CD4-positive, alpha-beta T cell (primary cell): ENCODE measurements around the gene TTC36. TPM values are rescaled to one million over a fixed set of nuclear protein-coding genes. Genes with fewer than 3 reads are reported as not detected.

Experiments used
- ATAC-seq: fragments of 200-7000 bp; cut with Tn5 transposase; one replicate; pipeline ENCODE4 v1.10.0; 2022; ENCODE audit warnings: mild to moderate bottlenecking; ENCODE audit not compliant: poor library complexity
- CTCF ChIA-PET: fragments of 350-600 bp; sonication (Branson Sonifier 250); formaldehyde crosslinking; loops from one replicate; lab custom pipeline; 2021; ENCODE audit warnings: antibody characterized with exemption, inconsistent platforms; lab: Charles Lee
- POLR2A ChIA-PET: fragments of 350-600 bp; sonication (Branson Sonifier 250); formaldehyde crosslinking; loops from one replicate; lab custom pipeline; 2021; ENCODE audit warnings: antibody characterized with exemption, inconsistent platforms; lab: Charles Lee
- DNase-seq, 14 experiments: peaks; one replicate each; pipeline ENCODE4 v3.0.0-alpha.2; 2013 to 2020; ENCODE audit warnings: mixed read lengths in 2 of 14
- H3K27ac ChIP-seq, 2 donors: one replicate each; pipeline versions ENCODE4 v1.5.1 to v1.7.0; 2013; ENCODE audit warnings: low read length in 2 of 2, low read depth in 1 of 2, mild to moderate bottlenecking in 1 of 2
- H3K27me3 ChIP-seq, 2 experiments: 1 replicate in 1 of 2; 2 replicates in 1 of 2; pipeline versions ENCODE4 v1.6.1 to v1.7.0; 2013; ENCODE audit warnings: low read length in 2 of 2, control low read depth in 1 of 2, mild to moderate bottlenecking in 1 of 2, moderate library complexity in 1 of 2; ENCODE audit not compliant: insufficient read depth in 2 of 2, control insufficient read depth in 1 of 2
- H3K36me3 ChIP-seq: one replicate; pipeline ENCODE4 v1.6.1; 2013; ENCODE audit warnings: low read length, control low read depth; ENCODE audit not compliant: insufficient read depth
- H3K4me1 ChIP-seq: one replicate; pipeline ENCODE4 v1.6.1; 2013; ENCODE audit warnings: low read length, control low read depth; ENCODE audit not compliant: insufficient read depth
- H3K4me3 ChIP-seq: one replicate; pipeline ENCODE4 v1.5.1; 2013; ENCODE audit warnings: mild to moderate bottlenecking, low read length, moderate library complexity
- H3K9me3 ChIP-seq, 2 experiments: 1 replicate in 1 of 2; 2 replicates in 1 of 2; pipeline versions ENCODE4 v1.6.1 to v1.7.0; 2013; ENCODE audit warnings: low read length in 2 of 2, mild to moderate bottlenecking in 2 of 2, control low read depth in 1 of 2, moderate library complexity in 1 of 2; ENCODE audit not compliant: control insufficient read depth in 1 of 2, insufficient read depth in 1 of 2
- H3K27ac Mint-ChIP-seq: one replicate; pipeline ENCODE4 v1.8.0; 2020; ENCODE audit warnings: mixed read lengths
- H3K27me3 Mint-ChIP-seq: one replicate; pipeline ENCODE4 v1.8.0; 2021; ENCODE audit warnings: mixed read lengths
- H3K36me3 Mint-ChIP-seq: one replicate; pipeline ENCODE4 v1.8.0; 2021; ENCODE audit warnings: low read depth, mixed read lengths
- H3K4me1 Mint-ChIP-seq: one replicate; pipeline ENCODE4 v1.8.0; 2021; ENCODE audit warnings: low read depth, mixed read lengths
- H3K4me3 Mint-ChIP-seq: one replicate; pipeline ENCODE4 v1.8.0; 2020; ENCODE audit warnings: mild to moderate bottlenecking, mixed read lengths
- H3K9me3 Mint-ChIP-seq: one replicate; pipeline ENCODE4 v1.8.0; 2020; ENCODE audit warnings: mixed read lengths
- intact Hi-C, 2 experiments: fragments of 100-400 bp; cut with DNase I in 1 of 2; cut with micrococcal nuclease in 1 of 2; formaldehyde crosslinking; loops; one replicate each; pipeline versions ENCODE4 v1.15.1 to v1.9.0; 2023 to 2025; cut with DNase I, micrococcal nuclease
- total RNA-seq, 174 experiments: library from RNA in 2 of 174; stranded (reverse) in 2 of 174; gene quantifications; one replicate each; pipeline ENCODE4 v1.2.3 and lab custom pipeline; 2021 to 2026
- TF ChIP-seq, protein P1 (sequence below): fragments of 200-600 bp; IDR thresholded peaks from one replicate; pipeline ENCODE4 v1.8.0; 2022; ENCODE audit warnings: antibody characterized with exemption, mild to moderate bottlenecking

TTC36 gene
- total RNA-seq, 2 experiments from 2014 or later = 0.30 to 0.56 TPM

- Mint-ChIP-seq H3K36me3 (peaks cover 78% of the 10 kb centered on the region), H3K27me3 (no peaks in the 10 kb centered on the region)
Observed at GRCh38 chr11:118488480-118489109, 38.7 kb upstream of the TTC36 start.

DNA sequence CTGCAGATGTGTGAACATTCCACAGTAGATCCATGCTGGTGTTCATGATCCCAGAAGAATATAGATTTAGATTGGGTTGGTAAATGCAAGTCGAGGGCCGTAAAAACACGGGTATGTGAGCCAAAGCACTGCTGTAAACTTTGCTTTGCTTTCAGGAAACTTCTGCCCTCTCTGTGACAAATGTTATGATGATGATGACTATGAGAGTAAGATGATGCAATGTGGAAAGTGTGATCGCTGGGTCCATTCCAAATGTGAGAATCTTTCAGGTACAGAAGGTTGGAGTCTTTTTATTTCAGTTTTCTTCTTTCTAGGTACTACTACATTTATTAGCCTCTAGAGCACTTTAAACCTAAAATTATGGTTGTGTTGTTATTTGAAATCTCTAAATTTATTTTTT, 36.2 kb upstream of the TTC36 start:
- Mint-ChIP-seq H3K27me3 (no peaks in the 10 kb centered on the region), H3K4me3 (no peak overlapping the region), H3K4me1 (peaks cover 5% of the 10 kb centered on the region), H3K36me3 (peaks cover 75% of the 10 kb centered on the region), H3K9me3 (no peaks in the 10 kb centered on the region), H3K27ac (no peak overlapping the region)
- Histone ChIP-seq H3K9me3 (no peaks in the 10 kb centered on the region), H3K4me3 (no peak overlapping the region), H3K36me3 (peaks cover 80% of the 10 kb centered on the region), H3K4me1 (peaks cover 2% of the 10 kb centered on the region), H3K27ac (no peak overlapping the region), H3K27me3 (no peaks in the 10 kb centered on the region)
- CTCF ChIA-PET = interaction anchor here (1.5 to 3.2 kb wide), 2 partner anchors 56 to 91 kb away, joined by 4 to 30 read pairs; partner anchors contain the start of gene ATP5MG
- TF ChIP-seq, protein P1, sequence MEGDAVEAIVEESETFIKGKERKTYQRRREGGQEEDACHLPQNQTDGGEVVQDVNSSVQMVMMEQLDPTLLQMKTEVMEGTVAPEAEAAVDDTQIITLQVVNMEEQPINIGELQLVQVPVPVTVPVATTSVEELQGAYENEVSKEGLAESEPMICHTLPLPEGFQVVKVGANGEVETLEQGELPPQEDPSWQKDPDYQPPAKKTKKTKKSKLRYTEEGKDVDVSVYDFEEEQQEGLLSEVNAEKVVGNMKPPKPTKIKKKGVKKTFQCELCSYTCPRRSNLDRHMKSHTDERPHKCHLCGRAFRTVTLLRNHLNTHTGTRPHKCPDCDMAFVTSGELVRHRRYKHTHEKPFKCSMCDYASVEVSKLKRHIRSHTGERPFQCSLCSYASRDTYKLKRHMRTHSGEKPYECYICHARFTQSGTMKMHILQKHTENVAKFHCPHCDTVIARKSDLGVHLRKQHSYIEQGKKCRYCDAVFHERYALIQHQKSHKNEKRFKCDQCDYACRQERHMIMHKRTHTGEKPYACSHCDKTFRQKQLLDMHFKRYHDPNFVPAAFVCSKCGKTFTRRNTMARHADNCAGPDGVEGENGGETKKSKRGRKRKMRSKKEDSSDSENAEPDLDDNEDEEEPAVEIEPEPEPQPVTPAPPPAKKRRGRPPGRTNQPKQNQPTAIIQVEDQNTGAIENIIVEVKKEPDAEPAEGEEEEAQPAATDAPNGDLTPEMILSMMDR = no peak
- intact Hi-C loops = no loop called here
- DNase-seq = no peak
- POLR2A ChIA-PET = interaction anchor here (1.3 kb wide), 1 partner anchor 39 kb away, joined by 4 read pairs; no protein-coding TSS in a partner anchor
- ATAC-seq = no peak

More at GRCh38 chr11:118488480-118489109, 38.7 kb upstream of the TTC36 start:
- H3K27ac ChIP-seq = peak overlapping the region in 1 of 2 donors; percentile 37
- H3K4me3 ChIP-seq = no peak overlapping the region
- TF ChIP-seq, protein P1 = peak; percentile 89
- ChIA-PET CTCF (interaction anchor here (0.6 to 3.2 kb wide), 19 partner anchors 8 to 290 kb away, joined by 3 to 30 read pairs (median 4); partner anchors contain the start of gene ATP5MG), POLR2A (interaction anchor here (0.7 to 1.5 kb wide), 6 partner anchors 50 to 185 kb away, joined by 3 to 8 read pairs (median 4); partner anchors contain the start of genes KMT2A and PHLDB1)
- Mint-ChIP-seq H3K4me1 (peaks cover 5% of the 10 kb centered on the region), H3K4me3 (no peak overlapping the region), H3K9me3 (no peaks in the 10 kb centered on the region), H3K27ac (peak overlapping the region; percentile 4)
- ATAC-seq (peak; percentile 88), DNase-seq (peak; percentile 67 to 91 (median 76))
- intact Hi-C loops = loop anchor here (1.0 to 5.0 kb wide), 8 partner anchors 52 to 343 kb away; partner anchors contain the start of genes KMT2A (in 2 of the 2) and ATP5MG (in 1 of the 2)
- H3K27me3 ChIP-seq = no peaks in the 10 kb centered on the region
- no peaks in the 10 kb centered on the region for H3K9me3 ChIP-seq
- peaks cover 78% of the 10 kb centered on the region for H3K36me3 ChIP-seq
- H3K4me1 ChIP-seq = peaks cover 2% of the 10 kb centered on the region

GRCh38 chr11:118497831-118498230, 29.4 kb upstream of the TTC36 start:
- no peak for DNase-seq
- H3K27me3 Mint-ChIP-seq = no peaks in the 10 kb centered on the region
- H3K27ac Mint-ChIP-seq = no peak overlapping the region
- ATAC-seq = no peak
- no peaks in the 10 kb centered on the region for H3K4me1 Mint-ChIP-seq
- CTCF ChIA-PET = no interaction called here
- no peaks in the 10 kb centered on the region for H3K9me3 ChIP-seq
- no peaks in the 10 kb centered on the region for H3K9me3 Mint-ChIP-seq
- intact Hi-C loops = no loop called here
- H3K4me3 Mint-ChIP-seq = no peak overlapping the region
- peaks cover 97% of the 10 kb centered on the region for H3K36me3 ChIP-seq
- no peaks in the 10 kb centered on the region for H3K27me3 ChIP-seq
- H3K36me3 Mint-ChIP-seq = peaks cover 92% of the 10 kb centered on the region
- H3K4me1 ChIP-seq = no peaks in the 10 kb centered on the region
- H3K27ac ChIP-seq = no peak overlapping the region
- H3K4me3 ChIP-seq = no peak overlapping the region
- TF ChIP-seq, protein P1 = no peak
- POLR2A ChIA-PET = no interaction called here
